GM19324 (cell line): ENCODE data around the gene SAMMSON.

Experiments used
- ATAC-seq: cut with Tn5 transposase; IDR thresholded peaks from one replicate; pipeline ENCODE4 v1.9.1; 2021; ENCODE audit warnings: mild to moderate bottlenecking, moderate library complexity; ENCODE audit not compliant: unreplicated experiment, low FRiP score

Gene SAMMSON

GRCh38 chr3:70078778-70079177 is 79.2 kb downstream of the SAMMSON start:
- no peak for ATAC-seq

DNA sequence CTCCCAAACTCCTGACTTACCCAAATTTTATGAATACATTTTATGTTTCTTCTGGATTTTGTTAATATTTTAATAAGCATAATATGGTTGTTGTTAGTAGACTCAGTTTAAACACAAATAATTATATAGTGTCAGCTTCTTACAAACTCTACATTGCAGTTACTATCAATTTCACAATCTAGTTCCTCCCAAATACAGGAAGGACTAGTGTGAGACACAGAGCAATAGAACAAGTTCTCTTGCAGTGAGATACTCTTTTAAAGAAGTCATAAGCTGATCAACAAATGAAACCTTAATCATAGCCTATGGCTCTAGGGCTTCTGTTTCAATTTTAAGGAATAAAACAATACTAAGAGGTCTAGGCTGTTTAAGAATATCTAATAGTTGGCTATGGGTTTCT is 86.1 kb downstream of the SAMMSON start:
- ATAC-seq = no peak

DNA sequence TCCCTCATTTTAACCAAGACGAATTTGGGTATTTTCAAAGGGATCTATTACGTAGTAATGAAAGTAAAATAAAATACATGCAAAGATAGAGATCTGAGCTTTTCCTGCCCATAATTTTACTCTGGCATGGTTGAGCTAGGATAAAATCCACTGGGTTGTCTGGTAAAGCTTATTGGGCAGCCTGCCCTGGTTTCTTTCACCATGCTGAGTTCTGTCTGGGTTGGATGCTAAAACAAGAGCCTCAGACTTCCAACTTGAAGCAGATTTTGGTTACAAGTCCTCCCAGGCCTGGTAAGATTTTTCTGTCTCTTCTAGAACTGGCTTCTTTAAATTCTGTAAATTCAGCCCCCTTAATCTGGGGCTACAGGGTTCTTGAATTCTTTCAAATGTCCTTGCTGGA is 86.8 kb downstream of the SAMMSON start:
- no peak for ATAC-seq

- no peak for ATAC-seq
These were observed 90.9 kb downstream of the SAMMSON start for GRCh38 chr3:70090322-70090913.

- no peak for ATAC-seq
These were observed 94.7 kb downstream of the SAMMSON start for GRCh38 chr3:70094197-70094596.

GRCh38 chr3:70095260-70095659 is 95.7 kb downstream of the SAMMSON start:
- no peak for ATAC-seq

GRCh38 chr3:70096376-70097066 is 97.0 kb downstream of the SAMMSON start:
- peak; percentile 84 for ATAC-seq

GRCh38 chr3:70097084-70097483 is 97.6 kb downstream of the SAMMSON start:
- ATAC-seq = no peak

GRCh38 chr3:70108072-70108471 is 108.5 kb downstream of the SAMMSON start:
- no peak for ATAC-seq

DNA sequence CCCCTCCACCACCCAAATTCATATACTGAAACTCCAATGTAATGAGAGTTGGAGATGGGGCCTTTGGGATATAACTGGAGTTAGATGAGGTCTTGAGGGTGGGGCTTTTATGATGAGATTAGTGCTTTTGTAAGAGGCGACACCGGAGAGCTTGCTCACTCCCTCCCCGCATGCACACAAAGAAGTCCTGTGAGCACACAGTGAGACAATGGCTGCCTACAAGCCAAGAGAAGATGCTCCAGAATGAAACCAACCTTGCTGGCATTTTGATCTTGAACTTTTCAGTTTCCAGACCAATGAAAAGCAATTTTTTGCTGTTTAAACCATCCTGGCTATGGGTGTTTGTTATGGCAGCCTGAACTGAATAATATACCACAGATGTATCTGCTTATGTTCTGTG is 109.0 kb downstream of the SAMMSON start:
- no peak for ATAC-seq

- no peak for ATAC-seq
These were observed 110.5 kb downstream of the SAMMSON start for GRCh38 chr3:70110066-70110465.

GRCh38 chr3:70111411-70111810 is 111.9 kb downstream of the SAMMSON start:
- no peak for ATAC-seq

DNA sequence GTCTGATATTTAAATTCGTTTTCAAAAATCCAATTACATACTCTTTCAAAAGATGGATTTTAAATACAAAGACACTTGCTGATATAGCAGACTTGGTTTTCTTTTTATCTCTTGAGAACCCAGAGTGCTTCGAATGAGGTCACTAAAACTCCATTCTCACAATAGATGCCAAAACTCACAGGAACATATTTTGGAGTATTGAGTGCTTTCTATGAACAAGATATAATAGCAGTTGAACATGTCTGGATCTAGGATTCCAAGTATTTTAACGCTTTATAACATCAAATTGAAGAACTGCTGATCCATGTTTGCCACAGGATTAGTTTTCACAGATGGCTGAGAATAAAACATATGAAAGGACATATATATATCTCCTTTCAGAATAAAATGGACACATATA is 113.2 kb downstream of the SAMMSON start:
- ATAC-seq = no peak

DNA sequence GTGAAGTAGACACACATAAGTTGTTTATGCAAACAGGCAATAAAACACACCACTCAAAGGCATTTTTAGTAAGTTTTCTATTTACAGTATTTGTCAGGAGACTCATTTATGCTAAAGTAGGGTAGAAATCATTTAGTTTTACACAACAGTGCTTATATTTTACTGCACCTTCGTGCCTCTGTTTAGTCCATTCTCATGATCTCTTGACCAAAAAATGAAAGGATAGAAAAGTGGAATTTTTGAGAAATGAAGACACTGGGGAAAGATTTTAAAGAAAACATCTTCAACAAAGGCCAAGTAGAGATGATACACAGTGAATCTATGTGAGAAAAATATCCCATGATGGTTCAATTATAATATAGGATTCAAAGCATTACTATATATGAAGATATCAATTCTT is 114.9 kb downstream of the SAMMSON start:
- no peak for ATAC-seq

- no peak for ATAC-seq
These were observed 120.3 kb downstream of the SAMMSON start for GRCh38 chr3:70119879-70120278.
